ENCODE data around the gene FZR1. TPM values are rescaled to one million over a fixed set of nuclear protein-coding genes. Genes with fewer than 3 reads are reported as not detected.

The FZR1 gene
- total and polyA plus RNA-seq, 2 of the 8 experiments (the other 6 are each of a cell fraction or from before 2014, with no cell fraction given) = 21.6 to 35.5 TPM

GRCh38 chr19:3500429-3501101, 5.5 kb upstream of the FZR1 start, which contains the start of gene DOHH (continued):
- TF ChIP-seq BCL11A (IDR thresholded peaks at IDR 0.05; ENCODE audit: low read depth in 2 of 2, low read length in 2 of 2) = no peak
- TF ChIP-seq YY1 (IDR thresholded peaks at IDR 0.05; ENCODE audit: low read depth, low read length) = peak; percentile 98
- peak; percentile 97 for TF ChIP-seq TBP (IDR thresholded peaks at IDR 0.05; ENCODE audit: low read depth, low read length)
- TF ChIP-seq GTF2F1 (IDR thresholded peaks at IDR 0.05; ENCODE audit: borderline replicate concordance, low read depth, low read length) = peak; percentile 71
- peak in 1 of 2 experiments; percentile 92; a peak in 2 of 3 replicates for TF ChIP-seq POLR2A (IDR thresholded peaks at IDR 0.05; ENCODE audit: control extremely low read depth in 1 of 2, low read depth in 2 of 2, low read length in 2 of 2)
